Cardiac muscle cell (in vitro differentiated cells and primary cell): ENCODE measurements around the gene KCNT2. TPM values are rescaled to one million over a fixed set of nuclear protein-coding genes. Genes with fewer than 3 reads are reported as not detected.
A peak's percentile ranks its signal among the peaks of the same experiment; 100 is the strongest.
"Not testable (repeated sequence)": the region's sequence is repeated elsewhere in the genome, so short reads cannot be mapped to it uniquely, and the experiment has no call there.

ENCODE experiments used
- DNase-seq, 2 donors: peaks; one replicate each; pipeline versions ENCODE4 v3.0.0 to v3.0.0-alpha.2; 2010 to 2017; ENCODE audit warnings: low read depth in 1 of 2, low spot score in 1 of 2
- H3K27ac ChIP-seq: fragments of 200-600 bp; sonication (generic); 2 replicates; pipeline ENCODE4 v1.5.1; 2016
- H3K27me3 ChIP-seq: fragments of 200-600 bp; sonication (generic); 2 replicates; pipeline ENCODE4 v1.6.0; 2016; ENCODE audit warnings: control low read depth
- H3K36me3 ChIP-seq: fragments of 200-600 bp; sonication (generic); 2 replicates; pipeline ENCODE4 v1.5.1; 2016; ENCODE audit warnings: control low read depth
- H3K4me1 ChIP-seq: fragments of 200-600 bp; sonication (generic); 2 replicates; pipeline ENCODE4 v1.8.1; 2017; ENCODE audit warnings: low read depth, mild to moderate bottlenecking, mixed run types
- H3K4me3 ChIP-seq: fragments of 200-600 bp; sonication (generic); 2 replicates; pipeline ENCODE4 v1.5.1; 2016; ENCODE audit warnings: mild to moderate bottlenecking
- H3K9me3 ChIP-seq: fragments of 200-600 bp; sonication (generic); 2 replicates; pipeline ENCODE4 v1.5.1; 2017; ENCODE audit warnings: low read depth, mild to moderate bottlenecking, control low read depth
- polyA plus RNA-seq: library from polyadenylated mRNA; unstranded; fragments of >200 nt; fragmentation: Nextera tagmentation; extraction: Ambion mirVana; gene quantifications from 2 replicates; pipeline ENCODE4 v1.2.1, GENCODE V29; 2016
- total RNA-seq: library from RNA; depleted of rRNA; stranded (reverse); fragments of >200 nt; gene quantifications from 2 replicates; pipeline ENCODE4 v1.2.3, GENCODE V29; 2016
- TF ChIP-seq, protein P1 (sequence below): IDR thresholded peaks from 2 replicates; pipeline ENCODE4 v1.5.1; 2012; ENCODE audit warnings: low read depth, mild to moderate bottlenecking, low read length

The KCNT2 gene
- total and polyA plus RNA-seq, 2 experiments from 2014 or later: 2.0 to 5.0 TPM

DNA sequence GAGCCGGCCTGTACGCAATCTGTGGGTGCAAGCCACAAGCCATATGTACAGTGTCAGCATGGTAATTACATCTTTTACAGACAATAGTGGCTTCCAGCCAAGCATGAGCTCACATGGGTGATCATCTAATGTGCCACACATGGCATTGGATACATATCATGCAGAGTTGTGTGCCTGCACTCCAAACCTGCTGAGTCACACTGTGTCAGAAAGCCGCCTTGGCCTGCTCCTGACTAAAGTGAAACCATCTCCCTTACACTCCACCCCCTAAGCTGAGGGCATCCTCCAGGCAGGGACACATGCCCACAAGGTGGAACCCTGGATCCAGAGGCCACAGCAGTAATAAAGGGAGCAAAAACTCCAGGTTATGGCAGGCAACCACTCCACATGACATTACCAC, 72.5 kb downstream of the KCNT2 start:
- DNase-seq: peak in 1 of 2 donors; percentile 29
- no peaks in the 10 kb centered on the region for H3K4me1 ChIP-seq
- no peak overlapping the region for H3K27ac ChIP-seq
- TF ChIP-seq, protein P1, sequence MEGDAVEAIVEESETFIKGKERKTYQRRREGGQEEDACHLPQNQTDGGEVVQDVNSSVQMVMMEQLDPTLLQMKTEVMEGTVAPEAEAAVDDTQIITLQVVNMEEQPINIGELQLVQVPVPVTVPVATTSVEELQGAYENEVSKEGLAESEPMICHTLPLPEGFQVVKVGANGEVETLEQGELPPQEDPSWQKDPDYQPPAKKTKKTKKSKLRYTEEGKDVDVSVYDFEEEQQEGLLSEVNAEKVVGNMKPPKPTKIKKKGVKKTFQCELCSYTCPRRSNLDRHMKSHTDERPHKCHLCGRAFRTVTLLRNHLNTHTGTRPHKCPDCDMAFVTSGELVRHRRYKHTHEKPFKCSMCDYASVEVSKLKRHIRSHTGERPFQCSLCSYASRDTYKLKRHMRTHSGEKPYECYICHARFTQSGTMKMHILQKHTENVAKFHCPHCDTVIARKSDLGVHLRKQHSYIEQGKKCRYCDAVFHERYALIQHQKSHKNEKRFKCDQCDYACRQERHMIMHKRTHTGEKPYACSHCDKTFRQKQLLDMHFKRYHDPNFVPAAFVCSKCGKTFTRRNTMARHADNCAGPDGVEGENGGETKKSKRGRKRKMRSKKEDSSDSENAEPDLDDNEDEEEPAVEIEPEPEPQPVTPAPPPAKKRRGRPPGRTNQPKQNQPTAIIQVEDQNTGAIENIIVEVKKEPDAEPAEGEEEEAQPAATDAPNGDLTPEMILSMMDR: no peak
- H3K36me3 ChIP-seq: no peaks in the 10 kb centered on the region
- no peak overlapping the region for H3K4me3 ChIP-seq
- H3K27me3 ChIP-seq: no peaks in the 10 kb centered on the region
- H3K9me3 ChIP-seq: no peaks in the 10 kb centered on the region

DNA sequence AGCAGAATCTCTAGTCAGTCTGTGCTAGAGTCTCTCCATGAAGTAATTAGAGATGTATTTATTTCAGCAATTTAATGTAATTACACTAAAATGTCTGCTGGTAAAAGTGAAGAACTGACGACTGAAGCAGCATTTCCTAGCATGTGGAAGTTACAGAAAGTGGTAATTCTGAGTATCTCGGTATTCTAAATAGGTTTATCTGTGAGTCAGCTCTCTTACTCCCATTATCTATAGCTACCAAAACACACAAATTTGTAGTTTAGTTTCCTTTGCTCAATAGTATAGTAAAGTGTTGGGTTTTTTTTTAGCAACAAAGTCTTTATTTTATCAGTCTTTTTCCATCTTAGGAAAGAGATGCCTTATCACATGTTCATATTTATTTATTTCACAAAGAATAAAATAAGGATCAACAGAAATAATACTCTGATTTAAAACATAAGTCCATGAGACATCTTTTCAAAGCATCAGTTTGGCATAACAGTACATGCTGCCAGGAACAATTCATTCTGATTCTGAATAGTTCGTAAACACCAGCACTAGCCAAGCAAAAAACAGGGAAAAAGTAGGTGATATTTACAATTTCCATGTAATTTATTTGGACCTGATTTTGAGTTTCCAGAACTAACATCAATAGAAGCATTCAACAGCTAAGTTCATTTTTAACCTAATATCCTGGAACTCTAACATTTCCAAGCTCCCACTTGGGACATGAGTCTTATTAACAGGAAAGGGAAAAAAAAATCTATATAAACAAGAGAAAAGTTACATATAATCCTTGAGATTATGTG, 76.3 kb downstream of the KCNT2 start:
- TF ChIP-seq, protein P1: no peak
- H3K27ac ChIP-seq: no peak overlapping the region
- no peak overlapping the region for H3K4me3 ChIP-seq
- H3K4me1 ChIP-seq: no peaks in the 10 kb centered on the region
- no peaks in the 10 kb centered on the region for H3K9me3 ChIP-seq
- no peaks in the 10 kb centered on the region for H3K27me3 ChIP-seq
- peak in 1 of 2 donors; percentile 23 for DNase-seq
- H3K36me3 ChIP-seq: no peaks in the 10 kb centered on the region

DNA sequence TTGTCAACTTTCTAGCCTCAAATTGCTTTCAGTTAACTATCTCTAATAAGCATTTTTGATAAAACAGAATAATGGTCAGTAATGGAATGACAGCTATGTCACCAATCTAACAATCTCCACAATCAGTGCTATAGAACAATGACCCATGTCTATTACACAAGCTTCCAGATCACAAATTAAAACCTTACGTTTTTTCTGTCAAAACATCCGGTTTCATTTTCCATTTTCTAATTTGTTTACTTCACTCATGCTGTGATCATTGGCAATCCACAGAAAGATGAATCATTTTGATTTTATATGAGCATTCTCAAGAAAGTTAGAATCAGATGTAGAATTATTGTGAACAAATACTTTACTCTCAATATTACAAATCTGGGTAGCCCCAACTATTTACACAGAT, 80.3 kb downstream of the KCNT2 start:
- DNase-seq: no peak
- H3K36me3 ChIP-seq: no peaks in the 10 kb centered on the region
- TF ChIP-seq, protein P1: no peak
- no peaks in the 10 kb centered on the region for H3K9me3 ChIP-seq
- H3K27me3 ChIP-seq: no peaks in the 10 kb centered on the region
- H3K4me3 ChIP-seq: no peak overlapping the region
- no peaks in the 10 kb centered on the region for H3K4me1 ChIP-seq
- H3K27ac ChIP-seq: no peak overlapping the region

DNA sequence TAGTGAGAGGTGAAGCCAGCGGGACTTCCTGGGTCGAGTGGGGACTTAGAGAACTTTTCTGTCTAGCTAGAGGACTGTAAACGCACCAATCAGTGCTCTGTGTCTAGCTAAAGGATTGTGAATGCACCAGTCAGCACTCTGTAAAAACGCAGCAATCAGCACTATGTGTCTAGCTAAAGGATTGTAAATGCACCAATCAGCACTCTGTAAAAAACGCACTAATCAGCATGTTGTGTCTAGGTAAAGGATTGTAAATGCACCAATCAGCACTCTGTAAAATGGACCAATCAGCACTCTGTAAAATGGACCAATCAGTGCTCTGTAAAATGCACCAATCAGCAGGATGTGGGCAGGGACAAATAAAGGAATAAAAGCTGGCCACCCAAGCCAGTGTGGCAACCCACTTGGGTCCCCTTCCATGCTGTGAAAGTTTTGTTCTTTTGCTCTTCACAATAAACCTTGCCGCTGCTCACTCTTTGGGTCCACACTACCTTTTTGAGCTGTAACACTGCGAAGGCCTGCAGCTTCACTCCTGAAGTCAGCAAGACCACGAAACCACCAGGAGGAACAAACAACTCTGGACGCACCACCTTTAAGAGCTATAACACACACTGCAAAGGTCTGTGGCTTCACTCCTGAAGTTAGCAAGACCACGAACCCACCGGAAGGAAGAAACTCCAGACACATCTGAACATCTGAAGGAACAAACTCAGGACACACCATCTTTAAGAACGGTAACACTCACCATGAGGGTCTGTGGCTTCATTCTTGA, 85.5 kb downstream of the KCNT2 start:
- not testable (repeated sequence) for DNase-seq, H3K36me3 ChIP-seq, H3K9me3 ChIP-seq, H3K4me3 ChIP-seq, H3K27me3 ChIP-seq, H3K4me1 ChIP-seq, H3K27ac ChIP-seq

DNA sequence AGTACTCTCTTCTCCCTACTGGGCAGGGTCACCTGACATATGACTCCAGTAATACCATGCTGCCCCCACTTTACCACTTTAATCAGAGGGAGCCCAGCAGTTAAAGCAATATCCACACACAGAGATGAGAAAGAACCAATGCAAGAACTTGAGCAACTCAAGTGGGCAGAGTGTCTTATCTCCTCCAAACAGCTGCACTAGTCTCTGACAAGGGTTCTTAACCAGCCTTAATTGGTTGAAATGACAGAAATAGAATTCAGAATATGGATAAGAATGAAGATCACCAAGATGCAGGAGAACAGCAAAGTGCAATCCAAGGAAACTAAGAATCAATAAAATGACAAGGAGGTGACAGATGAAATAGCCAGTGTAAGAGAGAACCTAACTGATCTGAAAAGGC, 91.0 kb downstream of the KCNT2 start:
- H3K36me3 ChIP-seq: no peaks in the 10 kb centered on the region
- no peaks in the 10 kb centered on the region for H3K27me3 ChIP-seq
- H3K4me3 ChIP-seq: no peak overlapping the region
- no peaks in the 10 kb centered on the region for H3K9me3 ChIP-seq
- TF ChIP-seq, protein P1: no peak
- DNase-seq: no peak
- no peak overlapping the region for H3K27ac ChIP-seq
- H3K4me1 ChIP-seq: peaks cover 7% of the 10 kb centered on the region

DNA sequence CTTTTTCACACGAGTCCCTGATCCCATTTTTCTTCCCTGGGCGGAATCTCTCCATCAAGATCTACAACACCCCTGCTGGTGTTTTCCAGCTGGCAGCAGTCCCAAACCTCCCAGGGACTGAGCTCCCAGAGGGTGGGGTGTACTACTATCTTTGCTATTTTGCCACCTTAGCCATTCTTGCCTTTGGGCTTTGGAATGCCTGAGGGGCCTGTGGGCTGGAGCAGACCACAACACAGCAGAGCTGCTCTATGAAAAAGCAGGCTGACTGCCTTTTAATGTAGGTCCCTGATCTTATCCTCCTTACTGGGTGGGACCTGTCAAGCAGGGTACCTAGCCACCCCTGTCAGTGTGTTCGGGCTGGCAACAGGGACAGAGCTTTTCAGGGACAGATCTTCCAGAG, 91.9 kb downstream of the KCNT2 start:
- Histone ChIP-seq H3K27ac (no peak overlapping the region), H3K4me1 (peaks cover 14% of the 10 kb centered on the region), H3K36me3 (no peaks in the 10 kb centered on the region), H3K27me3 (no peaks in the 10 kb centered on the region), H3K9me3 (no peaks in the 10 kb centered on the region), H3K4me3 (no peak overlapping the region)
- TF ChIP-seq, protein P1: no peak
- DNase-seq: peak in 1 of 2 donors; percentile 29
